NB4 (cell line): ENCODE results near the gene NOS1.

Experiments used
- DNase-seq: peaks from one replicate; pipeline ENCODE4 v3.0.0; 2010; ENCODE audit warnings: low read depth
- H3K4me3 ChIP-seq: one replicate; pipeline ENCODE4 v1.5.1; 2011; ENCODE audit warnings: mild to moderate bottlenecking, low read depth, low read length, moderate library complexity
- CTCF ChIP-seq: IDR thresholded peaks from one replicate; pipeline ENCODE4 v1.5.1; 2012; ENCODE audit warnings: low read depth, low read length
- MYC ChIP-seq: IDR thresholded peaks from 2 replicates; pipeline ENCODE4 v1.6.1; 2011; ENCODE audit warnings: low read depth, low read length
- POLR2A ChIP-seq: IDR thresholded peaks from 2 replicates; pipeline ENCODE4 v1.6.1; 2011; ENCODE audit warnings: mild to moderate bottlenecking; ENCODE audit not compliant: insufficient read length; ENCODE audit errors: extremely low read depth

NOS1 gene

GRCh38 chr12:117159674-117160073 is 201.8 kb downstream of the NOS1 start:
- no peak overlapping the region for H3K4me3 ChIP-seq
- DNase-seq = no peak
- TF ChIP-seq MYC = no peak

- DNase-seq = no peak
- no peak overlapping the region for H3K4me3 ChIP-seq
- TF ChIP-seq POLR2A (no peak), CTCF (no peak), MYC (no peak)
These were observed 202.4 kb downstream of the NOS1 start for GRCh38 chr12:117158911-117159553.
